HL-60/S4 treated with retinoic acid at 250 ng/mL for 4 days and 3 days (cell line): ENCODE data around the gene ATP9A.
"Not testable (repeated sequence)": the region's sequence is repeated elsewhere in the genome, so short reads cannot be mapped to it uniquely, and the experiment has no call there.

ENCODE experiments used
- in situ Hi-C: fragments of 300-500 bp; cut with MboI; formaldehyde crosslinking; loops from 2 replicates; pipeline ENCODE4 v1.7.0; 2022; ENCODE audit warnings: low sequenced_read_pairs

The ATP9A gene

DNA sequence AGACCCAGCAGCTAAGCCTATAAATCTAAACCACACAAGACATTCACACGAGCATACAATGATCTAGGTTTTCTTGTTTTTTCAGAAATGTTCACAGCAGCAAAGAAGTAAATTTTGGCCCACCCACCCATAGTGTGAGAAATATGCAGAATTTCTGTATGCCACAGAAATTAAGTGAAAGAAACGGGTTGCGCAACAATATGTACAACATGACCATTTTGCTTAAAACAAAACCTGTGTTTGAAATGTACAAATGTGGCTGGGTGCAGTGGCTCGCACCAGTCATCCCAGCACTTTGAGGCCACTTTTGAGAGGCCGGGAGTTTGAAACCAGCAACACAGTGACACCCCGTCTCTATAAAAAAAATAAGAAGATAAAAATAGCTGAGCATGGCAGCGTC, 24.8 kb upstream of the ATP9A start:
- in situ Hi-C loops: no loop called here

- in situ Hi-C loops: no loop called here
Measured at GRCh38 chr20:51791626-51792025, 23.4 kb upstream of the ATP9A start.

GRCh38 chr20:51790256-51790655, 22.1 kb upstream of the ATP9A start:
- in situ Hi-C loops: no loop called here

- in situ Hi-C loops: no loop called here
Measured at GRCh38 chr20:51789434-51789833, 21.2 kb upstream of the ATP9A start.

DNA sequence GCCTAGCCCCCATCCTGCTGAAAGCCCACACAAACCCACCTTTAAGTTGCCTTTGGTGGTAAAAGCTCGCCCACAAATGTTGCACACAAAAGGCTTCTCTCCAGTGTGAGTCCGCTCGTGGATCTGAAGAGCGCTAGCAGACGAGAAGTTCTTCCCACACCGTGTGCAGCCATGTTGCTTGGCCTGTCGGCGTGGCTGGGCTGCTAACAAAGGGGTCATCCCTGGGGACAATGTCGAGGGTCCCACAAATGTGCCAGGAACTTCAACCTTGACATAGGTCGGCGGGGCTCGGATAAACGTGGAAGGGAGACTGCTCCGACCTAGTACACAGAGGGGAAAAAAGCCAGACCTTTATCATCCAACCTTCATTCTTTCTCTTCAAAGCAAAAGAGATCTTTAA, 20.6 kb upstream of the ATP9A start:
- in situ Hi-C loops: no loop called here

DNA sequence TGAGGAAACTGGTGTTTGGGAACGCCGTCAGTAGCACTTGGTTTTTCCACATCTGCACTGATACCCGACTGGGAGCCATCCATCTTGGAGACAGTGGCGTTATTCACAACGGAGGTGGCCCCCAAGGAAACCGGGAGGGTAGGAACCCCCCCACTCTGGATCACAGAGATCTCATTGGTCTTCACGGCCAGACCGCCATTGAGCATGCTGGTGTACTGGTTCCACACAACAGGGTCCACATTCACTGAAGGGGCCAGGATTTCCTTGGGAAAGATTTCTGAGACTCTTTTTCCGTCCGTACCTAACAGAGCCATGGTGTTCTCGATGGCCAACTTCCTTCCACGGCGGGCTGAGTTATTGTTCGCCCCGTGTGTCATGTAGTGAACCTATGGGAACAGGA, 16.1 kb upstream of the ATP9A start:
- in situ Hi-C loops: no loop called here

DNA sequence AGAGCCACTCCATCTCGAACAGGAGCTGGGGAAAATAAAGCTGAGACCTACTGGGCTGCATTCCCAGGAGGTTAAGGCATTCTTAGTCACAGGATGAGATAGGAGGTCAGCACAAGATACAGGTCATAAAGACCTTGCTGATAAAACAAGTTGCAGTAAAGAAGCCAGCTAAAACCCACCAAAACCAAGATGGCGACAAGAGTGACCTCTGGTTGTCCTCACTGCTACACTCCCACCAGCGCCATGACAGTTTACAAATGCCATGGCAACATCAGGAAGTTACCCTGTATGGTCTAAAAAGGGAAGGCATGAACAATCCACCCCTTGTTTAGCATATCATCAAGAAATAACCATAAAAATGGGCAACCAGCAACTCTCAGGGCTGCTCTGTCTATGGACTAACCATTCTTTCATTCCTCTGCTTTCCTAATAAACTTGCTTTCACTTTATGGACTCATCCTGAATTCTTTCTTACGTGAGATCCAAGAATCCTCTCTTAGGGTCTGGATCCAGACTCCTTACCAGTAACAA, 10.1 kb upstream of the ATP9A start:
- in situ Hi-C loops: not testable (repeated sequence)

DNA sequence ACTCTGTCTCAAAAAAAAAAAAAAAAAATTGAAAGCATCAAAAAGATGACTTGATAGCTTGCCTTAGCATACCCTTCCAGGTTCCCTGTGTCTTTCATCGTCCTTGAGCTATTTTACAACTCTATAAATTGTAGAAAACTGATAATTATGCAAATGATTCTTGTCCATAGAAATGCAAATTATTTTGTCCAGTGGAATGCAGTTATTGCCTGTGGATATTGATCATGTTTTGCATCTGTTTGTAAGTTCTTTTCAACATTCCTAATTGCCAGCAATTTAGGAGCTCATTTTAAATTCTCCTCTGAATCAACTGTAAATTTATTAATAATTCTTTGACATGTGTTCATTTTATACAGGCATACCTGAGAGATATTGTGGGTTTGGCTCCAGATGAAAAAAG, 7.1 kb upstream of the ATP9A start:
- in situ Hi-C loops: no loop called here

- in situ Hi-C loops: no loop called here
Measured at GRCh38 chr20:51772236-51772635, 4.0 kb upstream of the ATP9A start.

DNA sequence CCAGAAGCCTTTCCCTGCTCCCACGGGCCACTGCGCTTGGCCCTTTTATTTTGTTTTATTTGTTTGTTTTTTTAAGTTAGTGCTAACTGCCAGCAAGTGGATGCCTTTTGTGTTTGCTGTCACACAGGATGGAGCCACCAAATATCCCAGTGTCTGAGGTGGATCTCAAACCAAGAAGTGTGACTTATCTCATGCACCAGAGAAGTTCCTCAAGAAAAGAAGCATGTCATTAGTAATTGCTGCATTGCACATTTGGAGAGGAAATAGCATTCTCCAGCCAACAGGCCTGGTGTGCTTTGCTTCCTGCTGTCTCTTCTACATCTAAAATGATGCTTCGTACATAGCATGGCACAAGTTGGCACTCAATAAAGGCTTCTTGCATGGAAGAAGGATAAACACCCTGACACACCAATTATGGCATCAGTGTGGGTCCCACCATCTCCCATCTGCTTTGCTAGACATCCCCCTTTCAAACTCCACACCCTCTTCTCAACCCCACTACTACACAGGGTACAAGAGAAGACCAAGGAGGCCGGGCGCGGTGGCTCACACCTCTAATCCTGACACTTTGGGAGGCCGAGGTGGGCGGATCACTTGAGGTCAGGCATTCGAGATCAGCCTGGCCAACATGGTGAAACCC, 1.9 kb upstream of the ATP9A start:
- in situ Hi-C loops: no loop called here

GRCh38 chr20:51768759-51769517, 748 bp upstream of the ATP9A start:
- in situ Hi-C loops: no loop called here

DNA sequence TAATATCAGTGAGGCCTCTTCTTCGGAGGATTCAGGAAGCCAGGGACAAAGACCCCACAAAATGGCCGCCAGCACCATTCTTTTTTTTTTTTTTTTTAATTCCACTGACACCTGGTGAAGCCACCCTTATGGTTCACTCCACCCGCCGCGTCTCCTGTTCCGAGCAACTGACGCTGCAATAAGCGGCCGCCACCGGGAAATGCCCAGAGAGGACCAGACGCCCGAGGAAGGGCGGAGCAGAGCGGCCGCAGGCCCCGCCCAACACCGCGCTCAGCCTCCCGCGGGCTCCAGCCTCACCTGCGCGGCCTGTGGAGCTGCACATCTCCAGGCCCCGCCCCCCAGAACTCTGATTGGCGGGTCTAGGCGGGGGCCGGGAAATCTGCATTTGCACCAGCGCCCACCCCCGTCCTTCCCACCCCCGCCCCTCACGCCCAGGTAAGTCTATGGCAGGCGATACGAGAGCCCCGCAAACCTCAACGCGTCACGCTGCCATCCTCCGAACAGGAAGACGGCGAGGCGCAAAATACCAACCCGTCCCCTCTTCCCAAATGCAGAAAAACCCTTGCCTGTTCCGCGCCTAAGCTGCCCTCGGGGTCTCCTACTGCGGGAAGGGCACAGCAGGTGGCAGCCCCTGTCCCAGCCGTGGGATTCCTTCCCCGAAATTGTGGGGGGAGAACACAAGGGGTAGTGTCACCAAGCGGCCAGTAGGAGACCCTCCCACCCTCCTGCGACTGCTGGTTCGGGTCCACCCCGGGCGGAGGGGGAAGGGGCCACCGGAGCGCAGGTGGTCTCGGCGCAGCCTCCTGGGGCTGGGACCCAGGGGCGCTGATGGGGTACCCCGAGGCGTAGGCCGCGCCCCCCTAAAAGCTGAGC, 960 bp downstream of the ATP9A start:
- in situ Hi-C loops: no loop called here

GRCh38 chr20:51765381-51765780, 2.8 kb downstream of the ATP9A start:
- in situ Hi-C loops: not testable (repeated sequence)

DNA sequence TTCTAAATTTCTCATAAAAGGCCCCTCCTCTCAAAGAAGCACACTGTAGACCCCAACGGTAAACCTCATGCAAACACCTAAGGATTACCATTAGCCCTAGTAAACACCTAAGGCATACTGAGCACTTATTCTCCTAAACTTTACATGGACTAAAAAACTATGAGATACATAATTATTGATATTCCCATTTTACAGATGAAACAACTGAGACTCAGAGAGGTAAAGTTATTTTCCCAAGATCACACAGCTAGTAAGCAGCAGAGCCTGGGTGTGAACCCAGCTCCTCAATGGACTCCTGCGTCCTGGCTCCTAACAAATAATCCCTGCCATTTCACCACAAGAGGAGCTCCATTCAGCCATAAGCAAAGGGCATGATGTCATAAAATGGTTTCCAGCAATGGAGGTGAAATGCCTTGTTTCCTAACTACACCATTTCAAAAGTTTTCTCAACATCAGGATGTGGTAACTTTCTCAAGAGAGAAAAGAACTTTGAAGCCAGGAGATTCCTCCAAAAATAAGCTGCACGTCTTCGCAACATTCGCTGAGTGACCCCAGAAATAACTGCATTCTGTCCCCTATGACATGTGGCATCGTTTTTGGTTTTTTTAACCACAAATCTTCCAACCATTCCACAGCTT, 4.1 kb downstream of the ATP9A start:
- in situ Hi-C loops: no loop called here

DNA sequence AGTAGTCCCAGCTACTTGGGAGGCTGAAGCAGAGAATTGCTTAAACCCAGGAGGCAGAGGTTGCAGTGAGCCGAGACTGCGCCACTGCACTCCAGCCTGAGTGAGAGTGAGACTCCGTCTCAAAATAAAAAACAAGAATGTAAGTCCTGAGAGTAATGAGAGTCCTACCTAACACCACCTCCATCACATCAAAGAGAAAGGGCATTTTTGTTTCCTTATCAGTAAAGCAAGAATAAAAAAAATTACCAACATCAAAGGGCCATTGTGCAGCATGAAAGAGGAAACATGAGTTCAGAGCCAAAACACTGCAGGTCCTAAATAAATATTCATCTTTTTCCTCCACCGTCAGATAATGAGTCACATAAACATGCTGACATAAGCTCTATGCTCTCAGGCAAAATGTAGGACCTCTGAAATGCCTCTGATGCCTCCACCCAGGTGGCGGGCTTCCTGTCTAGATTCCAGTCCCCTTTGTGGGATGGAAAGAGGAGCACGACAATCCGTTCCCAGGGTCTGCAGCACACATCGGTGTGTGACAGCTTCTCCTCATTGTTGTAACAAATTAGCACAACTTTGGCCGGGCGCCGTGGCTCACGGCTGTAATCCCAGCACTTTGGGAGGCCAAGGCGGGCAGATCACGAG, 7.2 kb downstream of the ATP9A start:
- in situ Hi-C loops: no loop called here

- in situ Hi-C loops: no loop called here
Measured at GRCh38 chr20:51759769-51760510, 8.2 kb downstream of the ATP9A start.

DNA sequence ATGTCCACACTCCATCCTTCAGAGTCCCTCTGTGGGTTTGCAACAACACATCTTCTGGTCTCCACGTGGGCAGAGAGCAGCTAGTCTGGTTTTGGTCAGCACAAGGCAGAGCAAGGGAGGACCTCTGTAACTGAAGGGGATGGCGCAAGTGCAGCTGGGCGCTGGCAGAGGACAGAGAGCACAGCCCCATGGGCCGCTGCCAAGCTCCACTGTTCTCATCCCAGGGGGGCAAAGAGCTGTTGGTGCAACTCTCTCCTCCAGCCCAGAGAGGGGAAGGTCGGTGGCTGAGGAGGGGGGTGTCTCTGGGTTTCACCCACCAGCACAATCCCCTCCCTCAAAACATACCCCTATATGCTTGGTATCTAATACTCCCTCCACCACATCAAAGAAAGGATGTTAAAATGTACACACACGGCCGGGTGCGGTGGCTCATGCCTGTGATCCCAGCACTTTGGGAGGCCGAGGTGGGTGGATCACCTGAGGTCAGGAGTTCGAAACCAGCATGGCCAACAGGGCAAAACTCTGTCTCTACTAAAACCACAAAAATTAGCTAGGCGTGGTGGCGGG, 9.1 kb downstream of the ATP9A start:
- in situ Hi-C loops: no loop called here

- in situ Hi-C loops: no loop called here
Measured at GRCh38 chr20:51757226-51757625, 11.0 kb downstream of the ATP9A start.

GRCh38 chr20:51756653-51757052, 11.5 kb downstream of the ATP9A start:
- in situ Hi-C loops: no loop called here
